Aorta (tissue), 5 donors: ENCODE results near the gene RASGEF1B. TPM values are rescaled to one million over a fixed set of nuclear protein-coding genes. Genes with fewer than 3 reads are reported as not detected.
A peak's percentile ranks its signal among the peaks of the same experiment; 100 is the strongest.

ENCODE experiments used
- ATAC-seq: fragments of 200-7000 bp; cut with Tn5 transposase; one replicate; pipeline ENCODE4 v1.9.1; 2022; ENCODE audit warnings: moderate library complexity; ENCODE audit not compliant: low FRiP score
- DNase-seq, 2 donors: peaks; one replicate each; pipeline ENCODE4 v3.0.0-alpha.2; 2020
- H3K27ac ChIP-seq, 2 donors: one replicate each; pipeline ENCODE4 v1.5.1; 2013; ENCODE audit warnings: low read length in 2 of 2, mild to moderate bottlenecking in 2 of 2, moderate library complexity in 2 of 2, control low read depth in 1 of 2, inconsistent platforms in 1 of 2, low read depth in 1 of 2
- H3K27me3 ChIP-seq, 2 donors: one replicate each; pipeline ENCODE4 v1.6.1; 2013; ENCODE audit warnings: control low read depth in 1 of 2, low read length in 1 of 2, mild to moderate bottlenecking in 1 of 2, moderate library complexity in 1 of 2; ENCODE audit not compliant: insufficient read depth in 2 of 2, control insufficient read depth in 1 of 2
- H3K36me3 ChIP-seq, 2 donors: one replicate each; pipeline ENCODE4 v1.6.1; 2013; ENCODE audit warnings: control low read depth in 1 of 2, low read length in 1 of 2, mild to moderate bottlenecking in 1 of 2; ENCODE audit not compliant: insufficient read depth in 2 of 2, control insufficient read depth in 1 of 2
- H3K4me1 ChIP-seq, 2 donors: one replicate each; pipeline ENCODE4 v1.6.1; 2013; ENCODE audit warnings: low read length in 2 of 2, control low read depth in 1 of 2, mild to moderate bottlenecking in 1 of 2, moderate library complexity in 1 of 2; ENCODE audit not compliant: insufficient read depth in 2 of 2, control insufficient read depth in 1 of 2
- H3K4me3 ChIP-seq, 2 donors: one replicate each; pipeline ENCODE4 v1.5.1; 2013; ENCODE audit warnings: low read length in 2 of 2, control low read depth in 1 of 2, mild to moderate bottlenecking in 1 of 2
- H3K9me3 ChIP-seq: one replicate; pipeline ENCODE4 v1.6.1; 2013; ENCODE audit warnings: mild to moderate bottlenecking, low read length; ENCODE audit not compliant: control insufficient read depth
- WGBS, 2 donors: extraction: QIAGEN DNeasy Blood & Tissue Kit; methylation state at CpG; one replicate each; pipeline ENCODE4 v1.1.7; 2013; 5-methylcytosine and 5-hydroxymethylcytosine counted together
- intact Hi-C, 2 donors: fragments of 100-400 bp; cut with DNase I; formaldehyde crosslinking; loops; one replicate each; pipeline versions ENCODE4 v1.14.2 to v1.15.0; 2022
- polyA plus RNA-seq, 2 donors: library from polyadenylated mRNA; stranded (reverse); fragments of 200-250 nt; gene quantifications; one replicate each; pipeline ENCODE4 v1.2.3, GENCODE V29; 2013
- total RNA-seq, 2 donors: library from RNA; stranded (reverse); fragmentation: NEBNext Ultra II Directional; extraction: Animal tissue kit (Norgen Biotek cat#: 25700); gene quantifications; one replicate each; pipeline ENCODE4 v1.2.1, GENCODE V29; 2021
- donor health status: healthy with polysubstance abuse.
- donor health status: Bipolar disorder and iron deficiency.
- donor health status: DM: no; HTN: no; CAD: no.
- donor health status: DM: no; HTN: no; CAD: no.
- donor health status: DM: yes; HTN: yes; CAD: no.

The RASGEF1B gene
- total and polyA plus RNA-seq, 4 donors: 8.3 to 19.2 (median 10.9) TPM

DNA sequence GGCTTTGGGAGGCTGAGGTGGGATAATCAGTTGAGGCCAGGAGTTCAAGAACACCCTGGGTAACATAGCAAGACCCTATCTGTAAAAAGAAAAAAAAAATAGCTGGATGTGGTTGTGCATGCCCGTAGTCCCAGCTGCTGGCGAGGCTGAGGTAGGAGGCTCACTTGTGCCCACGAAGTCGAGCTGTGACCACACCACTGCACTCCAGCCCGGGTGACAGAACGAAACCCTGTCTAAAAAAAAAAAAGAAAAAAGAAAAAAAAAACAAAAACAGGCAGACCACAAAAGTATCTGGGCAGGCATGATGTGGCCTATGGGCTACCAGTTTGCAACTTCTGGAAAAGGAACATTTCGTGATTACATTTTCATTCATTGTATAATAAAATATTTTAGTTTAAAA, 38.1 kb upstream of the RASGEF1B start:
- Histone ChIP-seq H3K27ac (no peak overlapping the region), H3K9me3 (no peaks in the 10 kb centered on the region), H3K4me1 (no peaks in the 10 kb centered on the region), H3K27me3 (no peaks in the 10 kb centered on the region), H3K4me3 (no peak overlapping the region), H3K36me3 (no peaks in the 10 kb centered on the region)
- ATAC-seq (no peak), DNase-seq (no peak)
- intact Hi-C loops: no loop called here
- 92% methylated on average over 7 of the region's 7 CpGs for WGBS, 2 donors

DNA sequence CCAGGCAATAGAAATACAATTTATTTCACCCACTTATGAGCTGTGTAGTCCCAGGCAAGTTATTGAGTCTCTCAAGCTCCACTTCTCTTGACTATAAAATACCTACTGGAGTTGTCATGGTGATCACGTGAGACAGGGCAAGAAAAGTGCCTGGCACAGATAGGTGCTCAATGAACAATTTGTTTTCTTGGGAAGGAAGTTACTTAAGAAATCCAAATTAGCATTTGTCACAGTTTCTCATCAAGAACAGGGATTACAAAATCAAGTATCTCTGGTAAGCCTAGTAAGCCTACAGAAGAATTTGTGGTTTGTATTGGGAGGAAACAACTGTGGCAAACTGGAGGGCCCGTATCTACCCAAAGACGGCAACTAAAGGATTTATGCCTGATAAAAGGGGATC, 37.5 kb upstream of the RASGEF1B start:
- 86 to 91% methylated on average over 3 of the region's 3 CpGs for WGBS, 2 donors
- ATAC-seq: no peak
- Histone ChIP-seq H3K4me1 (no peaks in the 10 kb centered on the region), H3K27me3 (no peaks in the 10 kb centered on the region), H3K9me3 (no peaks in the 10 kb centered on the region), H3K27ac (no peak overlapping the region), H3K4me3 (no peak overlapping the region), H3K36me3 (no peaks in the 10 kb centered on the region)
- intact Hi-C loops: no loop called here
- no peak for DNase-seq

DNA sequence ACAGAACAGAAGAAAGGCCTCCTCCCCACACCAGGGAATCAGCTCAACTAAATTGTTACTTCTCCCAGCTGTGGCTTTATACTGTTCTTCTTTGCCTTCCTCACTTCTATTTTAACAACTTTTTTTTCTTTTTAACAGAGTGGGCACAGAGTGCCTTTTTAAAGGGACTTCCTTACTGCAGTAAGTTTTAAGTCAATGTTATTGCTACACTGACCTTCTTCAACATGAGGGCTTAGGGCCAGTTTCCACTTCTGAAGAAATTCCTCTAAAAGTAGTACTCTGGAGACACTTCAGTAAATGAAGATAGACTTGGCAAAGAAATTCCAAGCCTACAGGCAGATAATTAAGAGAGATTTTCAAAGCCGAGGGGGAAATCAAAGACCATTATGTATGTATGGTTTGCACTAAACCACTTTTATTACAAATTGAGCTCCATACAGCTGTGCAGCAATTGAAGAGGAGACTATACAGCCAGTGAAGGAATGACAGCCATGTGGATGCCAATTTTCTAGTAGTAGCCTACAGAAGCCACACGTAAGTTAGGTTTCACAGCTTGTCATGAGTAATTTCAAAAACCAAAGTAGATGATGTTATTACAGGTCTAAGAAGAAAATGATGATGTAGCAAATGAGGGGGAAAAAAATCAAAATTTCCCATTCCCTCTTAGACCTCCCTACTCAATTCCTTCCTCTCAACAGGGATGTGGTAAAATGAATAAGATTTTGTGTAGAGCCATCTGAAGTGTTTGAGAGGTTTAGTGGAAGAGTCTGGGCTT, 36.9 kb upstream of the RASGEF1B start:
- Histone ChIP-seq H3K4me1 (no peaks in the 10 kb centered on the region), H3K27me3 (no peaks in the 10 kb centered on the region), H3K4me3 (no peak overlapping the region), H3K9me3 (no peaks in the 10 kb centered on the region), H3K36me3 (no peaks in the 10 kb centered on the region), H3K27ac (no peak overlapping the region)
- 75 to 78% methylated on average over 2 of the region's 2 CpGs for WGBS, 2 donors
- intact Hi-C loops: no loop called here
- ATAC-seq (no peak), DNase-seq (no peak)

DNA sequence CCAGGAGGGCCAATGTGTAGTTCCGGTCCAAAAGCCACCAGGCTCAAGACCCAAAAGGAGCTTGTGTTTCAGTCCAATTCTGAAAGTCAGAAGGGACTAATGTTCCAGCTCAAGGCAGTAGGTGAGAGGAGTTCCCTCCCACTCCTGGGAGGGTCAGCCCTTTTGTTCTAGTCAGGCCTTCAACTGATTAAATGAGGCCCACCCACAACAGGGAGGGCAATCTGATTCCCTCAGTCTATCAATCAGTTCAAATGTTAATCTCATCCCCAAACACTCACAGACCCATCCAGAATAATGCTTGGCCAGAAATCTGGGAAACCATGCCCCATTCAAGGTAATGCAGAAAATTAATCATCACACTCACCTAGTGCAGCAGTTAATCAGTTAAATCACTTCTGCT, 35.8 kb upstream of the RASGEF1B start:
- Histone ChIP-seq H3K36me3 (no peaks in the 10 kb centered on the region), H3K27me3 (no peaks in the 10 kb centered on the region), H3K27ac (no peak overlapping the region), H3K4me1 (no peaks in the 10 kb centered on the region), H3K4me3 (no peak overlapping the region), H3K9me3 (no peaks in the 10 kb centered on the region)
- DNase-seq (no peak), ATAC-seq (no peak)
- WGBS, 2 donors: 89 to 100% methylated on average over 1 of the region's 1 CpG
- intact Hi-C loops: no loop called here

DNA sequence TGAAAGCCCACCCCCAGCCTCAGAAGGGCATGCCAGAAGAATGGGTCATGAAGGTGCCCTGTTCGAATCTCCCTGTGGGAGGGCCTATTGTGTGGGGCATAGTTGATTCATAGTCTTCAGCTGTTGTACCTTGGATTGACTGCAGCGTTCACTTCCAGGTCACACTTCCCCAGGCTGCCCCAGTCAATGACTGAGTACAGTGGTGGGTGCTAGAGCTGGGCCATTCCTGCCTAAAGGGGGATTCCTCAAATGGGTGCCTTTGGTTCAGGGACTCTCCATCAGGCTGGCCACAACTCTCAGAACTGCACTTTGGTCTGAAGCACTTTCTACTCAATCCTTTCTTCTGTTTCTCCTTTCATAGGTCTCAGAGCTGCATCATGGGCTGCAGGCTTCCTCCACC, 35.0 kb upstream of the RASGEF1B start:
- ATAC-seq (no peak), DNase-seq (no peak)
- 94 to 96% methylated on average over 2 of the region's 2 CpGs for WGBS, 2 donors
- no peak overlapping the region for H3K4me3 ChIP-seq
- H3K27ac ChIP-seq: no peak overlapping the region
- H3K9me3 ChIP-seq: no peaks in the 10 kb centered on the region
- no peaks in the 10 kb centered on the region for H3K27me3 ChIP-seq
- intact Hi-C loops: no loop called here
- H3K36me3 ChIP-seq: no peaks in the 10 kb centered on the region
- no peaks in the 10 kb centered on the region for H3K4me1 ChIP-seq

DNA sequence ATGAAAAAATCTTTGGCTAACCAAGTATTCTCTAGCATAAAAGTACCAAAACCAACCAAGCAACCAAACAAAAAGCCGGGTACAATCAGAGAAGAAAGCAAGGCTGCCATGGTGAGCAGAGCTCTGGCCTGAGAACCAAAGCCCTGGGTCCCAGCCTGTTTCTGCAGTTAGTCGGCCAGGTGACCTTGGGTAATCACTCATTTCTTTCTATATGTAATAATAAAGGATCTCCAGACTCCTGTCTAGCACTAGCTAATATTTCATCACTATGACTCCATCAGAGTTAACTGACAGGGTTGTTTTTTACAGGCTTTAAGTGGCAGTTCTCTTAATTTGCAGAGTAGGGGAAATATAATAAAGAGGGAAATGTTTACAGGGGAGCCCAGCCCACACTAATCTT, 34.0 kb upstream of the RASGEF1B start:
- Histone ChIP-seq H3K4me1 (no peaks in the 10 kb centered on the region), H3K27ac (no peak overlapping the region), H3K27me3 (no peaks in the 10 kb centered on the region), H3K9me3 (no peaks in the 10 kb centered on the region), H3K36me3 (no peaks in the 10 kb centered on the region), H3K4me3 (no peak overlapping the region)
- ATAC-seq (no peak), DNase-seq (no peak)
- WGBS, 2 donors: 90 to 92% methylated on average over 2 of the region's 2 CpGs
- intact Hi-C loops: no loop called here

DNA sequence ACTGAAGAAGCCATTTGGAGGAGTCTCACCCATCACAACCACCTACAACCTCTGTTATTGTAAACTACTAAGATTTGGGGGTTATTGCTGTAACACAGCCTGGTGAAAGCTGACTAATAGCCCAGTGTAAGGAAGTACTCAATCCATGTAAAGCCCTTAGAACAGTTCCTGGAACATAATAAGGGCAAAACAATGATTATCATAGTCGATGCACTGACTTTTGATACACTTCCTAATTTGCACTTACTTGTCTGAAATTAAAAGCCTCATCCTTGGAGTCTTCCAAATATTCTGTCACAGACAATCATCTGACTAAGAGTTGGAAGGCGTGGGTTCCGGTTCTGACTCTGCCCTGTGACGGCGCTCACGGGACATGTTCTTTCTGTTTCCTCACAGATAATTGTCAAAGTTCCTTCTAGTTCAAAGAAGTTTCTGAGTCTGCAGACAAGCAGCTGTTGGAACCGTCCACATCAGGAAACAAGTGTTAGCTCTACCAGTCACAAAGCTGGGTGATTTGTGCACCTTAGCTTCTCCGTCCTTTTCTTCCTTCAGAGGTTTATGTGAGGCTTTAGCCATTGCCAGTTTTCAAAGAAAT, 33.4 kb upstream of the RASGEF1B start:
- Histone ChIP-seq H3K27ac (no peak overlapping the region), H3K9me3 (no peaks in the 10 kb centered on the region), H3K27me3 (no peaks in the 10 kb centered on the region), H3K4me3 (no peak overlapping the region), H3K36me3 (no peaks in the 10 kb centered on the region), H3K4me1 (no peaks in the 10 kb centered on the region)
- intact Hi-C loops: no loop called here
- DNase-seq: peak; percentile 76 to 91
- 90 to 94% methylated on average over 8 of the region's 8 CpGs for WGBS, 2 donors
- peak; percentile 59 for ATAC-seq

DNA sequence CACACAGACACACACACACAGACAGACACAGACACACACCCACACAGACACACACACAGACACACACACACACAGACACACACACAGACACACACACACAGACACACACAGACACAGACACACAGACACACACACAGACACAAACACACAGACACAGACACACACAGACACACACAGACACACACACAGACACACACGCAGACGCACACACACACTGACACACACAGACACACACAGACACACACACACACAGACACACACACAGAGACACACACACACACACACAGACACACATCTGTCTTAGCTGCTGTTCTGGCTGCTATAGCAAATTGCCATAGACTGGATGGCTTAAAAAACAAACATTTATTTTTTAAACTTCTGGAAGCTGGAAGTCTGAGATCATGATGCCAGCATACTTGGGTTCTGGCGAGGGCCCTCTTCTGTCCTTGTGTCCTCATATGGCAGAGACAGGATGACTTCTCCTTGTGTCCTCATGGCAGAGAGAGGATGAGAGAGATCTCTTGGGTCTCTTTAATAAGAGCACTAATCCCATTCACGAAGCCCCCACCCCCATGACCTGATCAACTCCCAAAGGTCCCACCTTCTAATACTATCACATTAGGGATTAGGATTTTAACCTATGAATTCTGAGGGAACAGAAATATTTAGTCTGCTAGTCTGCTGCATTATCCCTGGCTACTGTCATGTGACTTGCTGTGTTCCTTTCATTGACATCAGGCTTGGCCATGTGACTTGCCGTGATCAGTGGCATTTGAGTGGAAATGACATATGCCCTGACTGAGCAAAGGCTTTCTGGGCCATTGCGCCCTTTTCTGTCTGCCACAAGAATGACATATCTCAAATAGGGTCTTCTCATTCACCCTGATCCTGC, 32.7 kb upstream of the RASGEF1B start:
- peak; percentile 51 for ATAC-seq
- Histone ChIP-seq H3K36me3 (no peaks in the 10 kb centered on the region), H3K27me3 (no peaks in the 10 kb centered on the region), H3K4me3 (no peak overlapping the region), H3K4me1 (no peaks in the 10 kb centered on the region), H3K27ac (no peak overlapping the region), H3K9me3 (no peaks in the 10 kb centered on the region)
- 93% methylated on average over 6 of the region's 6 CpGs for WGBS, 2 donors
- intact Hi-C loops: no loop called here
- DNase-seq: peak in 1 of 2 donors; percentile 67
